ENCODE data around the gene PDCD1. TPM values are rescaled to one million over a fixed set of nuclear protein-coding genes. Genes with fewer than 3 reads are reported as not detected.

PDCD1 gene
- total and polyA plus RNA-seq, 2 of the 13 experiments (the other 11 are each of a cell fraction or from before 2014, with no cell fraction given) = 0.04 TPM; not detected in 1

DNA sequence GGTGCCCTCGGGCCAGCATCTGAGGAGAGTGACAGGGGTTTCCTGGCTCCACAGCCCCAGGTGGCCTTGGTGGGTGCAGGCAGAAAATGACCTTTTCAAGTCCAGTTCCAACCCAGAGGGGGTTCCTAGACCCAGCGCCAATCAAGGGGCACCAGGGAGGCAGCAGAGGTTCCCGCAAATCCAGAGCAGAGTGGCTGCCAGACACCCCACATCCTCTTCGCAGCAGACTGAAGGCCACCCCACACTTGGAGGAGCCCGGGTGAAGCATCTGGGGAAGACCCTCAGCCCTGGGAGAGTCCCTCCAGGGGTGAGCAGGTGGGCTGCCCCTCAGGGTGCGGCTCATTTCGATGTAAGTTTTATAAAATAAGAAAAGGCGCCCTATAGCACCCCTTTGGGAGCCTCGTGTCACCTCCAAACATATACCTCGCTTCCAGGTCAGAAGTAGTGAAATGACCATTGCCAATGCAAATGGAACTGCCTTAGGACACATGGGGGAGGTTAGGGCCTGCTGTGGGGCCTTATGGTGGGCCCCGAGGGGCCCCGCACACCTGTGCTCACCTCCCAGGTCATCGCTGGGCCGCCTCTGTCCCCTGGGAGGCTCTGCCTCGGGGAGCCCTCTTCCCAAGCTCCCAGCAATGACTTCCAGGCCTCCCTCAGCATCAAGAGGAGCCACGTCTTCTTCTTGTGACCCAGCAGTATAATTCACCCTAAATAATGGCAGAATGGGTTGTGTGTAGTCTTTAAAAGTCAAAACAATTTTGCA is 21.8 kb upstream of the PDCD1 start (continued):
- TF ChIP-seq, protein P1, sequence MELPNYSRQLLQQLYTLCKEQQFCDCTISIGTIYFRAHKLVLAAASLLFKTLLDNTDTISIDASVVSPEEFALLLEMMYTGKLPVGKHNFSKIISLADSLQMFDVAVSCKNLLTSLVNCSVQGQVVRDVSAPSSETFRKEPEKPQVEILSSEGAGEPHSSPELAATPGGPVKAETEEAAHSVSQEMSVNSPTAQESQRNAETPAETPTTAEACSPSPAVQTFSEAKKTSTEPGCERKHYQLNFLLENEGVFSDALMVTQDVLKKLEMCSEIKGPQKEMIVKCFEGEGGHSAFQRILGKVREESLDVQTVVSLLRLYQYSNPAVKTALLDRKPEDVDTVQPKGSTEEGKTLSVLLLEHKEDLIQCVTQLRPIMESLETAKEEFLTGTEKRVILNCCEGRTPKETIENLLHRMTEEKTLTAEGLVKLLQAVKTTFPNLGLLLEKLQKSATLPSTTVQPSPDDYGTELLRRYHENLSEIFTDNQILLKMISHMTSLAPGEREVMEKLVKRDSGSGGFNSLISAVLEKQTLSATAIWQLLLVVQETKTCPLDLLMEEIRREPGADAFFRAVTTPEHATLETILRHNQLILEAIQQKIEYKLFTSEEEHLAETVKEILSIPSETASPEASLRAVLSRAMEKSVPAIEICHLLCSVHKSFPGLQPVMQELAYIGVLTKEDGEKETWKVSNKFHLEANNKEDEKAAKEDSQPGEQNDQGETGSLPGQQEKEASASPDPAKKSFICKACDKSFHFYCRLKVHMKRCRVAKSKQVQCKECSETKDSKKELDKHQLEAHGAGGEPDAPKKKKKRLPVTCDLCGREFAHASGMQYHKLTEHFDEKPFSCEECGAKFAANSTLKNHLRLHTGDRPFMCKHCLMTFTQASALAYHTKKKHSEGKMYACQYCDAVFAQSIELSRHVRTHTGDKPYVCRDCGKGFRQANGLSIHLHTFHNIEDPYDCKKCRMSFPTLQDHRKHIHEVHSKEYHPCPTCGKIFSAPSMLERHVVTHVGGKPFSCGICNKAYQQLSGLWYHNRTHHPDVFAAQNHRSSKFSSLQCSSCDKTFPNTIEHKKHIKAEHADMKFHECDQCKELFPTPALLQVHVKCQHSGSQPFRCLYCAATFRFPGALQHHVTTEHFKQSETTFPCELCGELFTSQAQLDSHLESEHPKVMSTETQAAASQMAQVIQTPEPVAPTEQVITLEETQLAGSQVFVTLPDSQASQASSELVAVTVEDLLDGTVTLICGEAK (IDR thresholded peaks at IDR 0.05) = no peak
- TF ChIP-seq, protein P1 (CRISPR knock-in tag; IDR thresholded peaks at IDR 0.05) = no peak
- TF ChIP-seq TIGD3 (CRISPR knock-in tag; IDR thresholded peaks at IDR 0.05; ENCODE audit: borderline replicate concordance) = no peak
- no peak for TF ChIP-seq ZNF274 (CRISPR knock-in tag; IDR thresholded peaks at IDR 0.05)
- TF ChIP-seq KDM5A (IDR thresholded peaks at IDR 0.05; ENCODE audit: borderline replicate concordance, low read length) = no peak
- no peak for TF ChIP-seq FOXA3 (CRISPR knock-in tag; IDR thresholded peaks at IDR 0.05)
- TF ChIP-seq JDP2 (CRISPR knock-in tag; IDR thresholded peaks at IDR 0.05; ENCODE audit: borderline replicate concordance) = no peak
- TF ChIP-seq ZNF790 (CRISPR knock-in tag; IDR thresholded peaks at IDR 0.05; ENCODE audit: borderline replicate concordance) = no peak
- TF ChIP-seq NFE2L2 (IDR thresholded peaks at IDR 0.05; ENCODE audit: low read length) = no peak
- no peak for TF ChIP-seq NAIF1 (CRISPR knock-in tag; IDR thresholded peaks at IDR 0.05; ENCODE audit: borderline replicate concordance)
- TF ChIP-seq SIX4 (CRISPR knock-in tag; IDR thresholded peaks at IDR 0.05) = no peak
- no peak for TF ChIP-seq ZNF460 (CRISPR knock-in tag; IDR thresholded peaks at IDR 0.05; ENCODE audit: borderline replicate concordance)
- no peak for TF ChIP-seq ZNF3 (CRISPR knock-in tag; IDR thresholded peaks at IDR 0.05)
